ENCODE results near the gene MMAA.
"Not testable (repeated sequence)": the region's sequence is repeated elsewhere in the genome, so short reads cannot be mapped to it uniquely, and the experiment has no call there.

The MMAA gene

GRCh38 chr4:145618932-145619638, at the start of gene MMAA:
Gene MMAA (plus strand): TSS chr4:145619385. CDS start chr4:145639140, 19,755 bp downstream.
- peak; percentile 85 to 86 for DNase-seq

- not testable (repeated sequence) for DNase-seq
Measured at GRCh38 chr4:145574546-145574945, 44.6 kb upstream of the MMAA start.

- DNase-seq = no peak
Measured at GRCh38 chr4:145580906-145581305, 38.3 kb upstream of the MMAA start.

GRCh38 chr4:145583191-145584055, 35.8 kb upstream of the MMAA start:
- no peak for DNase-seq

GRCh38 chr4:145587088-145587754, 32.0 kb upstream of the MMAA start:
- DNase-seq = no peak

GRCh38 chr4:145589381-145589780, 29.8 kb upstream of the MMAA start:
- DNase-seq = not testable (repeated sequence)

- no peak for DNase-seq
Measured at GRCh38 chr4:145589916-145590702, 29.1 kb upstream of the MMAA start.

GRCh38 chr4:145602129-145602760, 16.9 kb upstream of the MMAA start:
- no peak for DNase-seq

- DNase-seq = no peak
Measured at GRCh38 chr4:145605941-145606340, 13.2 kb upstream of the MMAA start.

GRCh38 chr4:145609481-145610427, 9.4 kb upstream of the MMAA start:
- peak; percentile 65 to 73 for DNase-seq

GRCh38 chr4:145613566-145614232, 5.5 kb upstream of the MMAA start:
- DNase-seq = no peak

- DNase-seq = no peak
Measured at GRCh38 chr4:145614233-145614610, 5.0 kb upstream of the MMAA start.

- peak; percentile 47 to 50 for DNase-seq
Measured at GRCh38 chr4:145618210-145618931, 814 bp upstream of the MMAA start.

- peak; percentile 79 to 82 for DNase-seq
Measured at GRCh38 chr4:145619639-145619996, 433 bp downstream of the MMAA start.

GRCh38 chr4:145622067-145622466, 2.9 kb downstream of the MMAA start:
- DNase-seq = not testable (repeated sequence)

GRCh38 chr4:145623831-145624230, 4.6 kb downstream of the MMAA start:
- DNase-seq = no peak

- DNase-seq = no peak
Measured at GRCh38 chr4:145625677-145626622, 6.8 kb downstream of the MMAA start.

- DNase-seq = no peak
Measured at GRCh38 chr4:145626623-145626982, 7.4 kb downstream of the MMAA start.

- peak; percentile 35 to 48 for DNase-seq
Measured at GRCh38 chr4:145635117-145635516, 15.9 kb downstream of the MMAA start.

Measured in Kasumi-1 (cell line).